Thyroid gland (tissue), 4 donors: ENCODE results near the gene UNCX.

Source experiments
- CTCF ChIP-seq, 6 experiments: fragments of 200-600 bp in 3 of 6; fragments of 450-650 bp in 3 of 6; sonication (generic) in 3 of 6; IDR thresholded peaks; one replicate each; pipeline ENCODE4 v1.5.1; 2016 to 2019; ENCODE audit warnings: antibody characterized with exemption in 6 of 6, mild to moderate bottlenecking in 2 of 6, inconsistent platforms in 1 of 6, moderate library complexity in 1 of 6
- POLR2A ChIP-seq, 2 donors: fragments of 450-650 bp; IDR thresholded peaks; one replicate each; pipeline ENCODE4 v1.6.1; 2017; ENCODE audit warnings: antibody characterized with exemption in 2 of 2, mild to moderate bottlenecking in 2 of 2, moderate library complexity in 1 of 2

- TF ChIP-seq POLR2A (IDR thresholded peaks at IDR 0.05), result no peak
- TF ChIP-seq CTCF (IDR thresholded peaks at IDR 0.05), result no peak
These were observed 4.4 kb downstream of the UNCX start for GRCh38 chr7:1236831-1237701.
